DND-41 (cell line): Measurements from ENCODE around the gene SLC17A2.

Experiments used
- ATAC-seq: fragments of 200-7000 bp; cut with Tn5 transposase; 3 replicates; pipeline ENCODE4 v1.9.1; 2021; ENCODE audit warnings: low read depth; ENCODE audit not compliant: insufficient read depth
- DNase-seq: peaks from one replicate; pipeline ENCODE4 v3.0.0-alpha.2; 2020
- H2AFZ ChIP-seq: 2 replicates; pipeline ENCODE4 v1.6.0; 2012; ENCODE audit warnings: low read depth, low read length
- H3K27ac ChIP-seq: 2 replicates; pipeline ENCODE4 v1.5.1; 2012; ENCODE audit warnings: low read length, inconsistent platforms
- H3K27me3 ChIP-seq: fragments of 200-600 bp; sonication (generic); 2 replicates; pipeline ENCODE4 v1.6.0; 2012; ENCODE audit warnings: low read length, mild to moderate bottlenecking, inconsistent platforms; ENCODE audit not compliant: insufficient read depth, poor library complexity
- H3K36me3 ChIP-seq: 2 replicates; pipeline ENCODE4 v1.5.1; 2012; ENCODE audit warnings: low read length, inconsistent platforms; ENCODE audit not compliant: insufficient read depth
- H3K4me1 ChIP-seq: 2 replicates; pipeline ENCODE4 v1.5.1; 2012; ENCODE audit warnings: mild to moderate bottlenecking, low read length; ENCODE audit not compliant: insufficient read depth
- H3K4me2 ChIP-seq: 2 replicates; pipeline ENCODE4 v1.6.0; 2012; ENCODE audit warnings: mild to moderate bottlenecking, moderate library complexity, low read length, inconsistent platforms; ENCODE audit not compliant: insufficient read depth
- H3K4me3 ChIP-seq, 2 experiments: fragments of 200-600 bp in 1 of 2; shearing (Covaris generic) in 1 of 2; 2 replicates each; pipeline ENCODE4 v1.5.1; 2012 to 2016; ENCODE audit warnings: inconsistent platforms in 2 of 2, low read length in 2 of 2, mild to moderate bottlenecking in 2 of 2, low read depth in 1 of 2, moderate library complexity in 1 of 2
- H3K79me2 ChIP-seq: 2 replicates; pipeline ENCODE4 v1.6.0; 2012; ENCODE audit warnings: low read length, inconsistent platforms; ENCODE audit not compliant: insufficient read depth
- H3K9ac ChIP-seq: 2 replicates; pipeline ENCODE4 v1.6.0; 2012; ENCODE audit warnings: low read depth, mild to moderate bottlenecking, inconsistent platforms, low read length, moderate library complexity
- H3K9me3 ChIP-seq: 2 replicates; pipeline ENCODE4 v1.5.1; 2012; ENCODE audit warnings: low read length, moderate library complexity, mild to moderate bottlenecking, inconsistent platforms; ENCODE audit not compliant: insufficient read depth, severe bottlenecking
- H4K20me1 ChIP-seq: 2 replicates; pipeline ENCODE4 v1.6.0; 2012; ENCODE audit warnings: low read length; ENCODE audit not compliant: insufficient read depth
- CTCF ChIP-seq: IDR thresholded peaks from 2 replicates; pipeline ENCODE4 v1.5.1; 2012; ENCODE audit warnings: borderline replicate concordance, low read length, moderate library complexity, mild to moderate bottlenecking; ENCODE audit not compliant: poor library complexity, severe bottlenecking; ENCODE audit errors: extremely low read depth
- EZH2 ChIP-seq: IDR thresholded peaks from 3 replicates; pipeline ENCODE4 v1.6.1; 2012; ENCODE audit warnings: borderline replicate concordance, low read depth, mild to moderate bottlenecking, moderate library complexity, low read length, inconsistent platforms; ENCODE audit not compliant: severe bottlenecking

Gene SLC17A2

GRCh38 chr6:25916330-25916729 lies 14.2 kb downstream of the SLC17A2 start:
- Histone ChIP-seq H3K9me3 (no peaks in the 10 kb centered on the region), H3K4me2 (no peak overlapping the region), H3K4me3 (no peak overlapping the region), H3K9ac (no peak overlapping the region), H3K27ac (no peak overlapping the region), H3K79me2 (no peaks in the 10 kb centered on the region), H2AFZ (no peak overlapping the region), H3K36me3 (no peaks in the 10 kb centered on the region), H4K20me1 (no peaks in the 10 kb centered on the region), H3K27me3 (no peaks in the 10 kb centered on the region), H3K4me1 (no peaks in the 10 kb centered on the region)
- no peak for TF ChIP-seq EZH2
- no peak for TF ChIP-seq CTCF
- DNase-seq (no peak), ATAC-seq (no peak)

GRCh38 chr6:25913741-25914140 lies 16.8 kb downstream of the SLC17A2 start:
- no peaks in the 10 kb centered on the region for H3K79me2 ChIP-seq
- ATAC-seq (no peak), DNase-seq (no peak)
- no peak overlapping the region for H3K27ac ChIP-seq
- no peaks in the 10 kb centered on the region for H3K4me1 ChIP-seq
- H3K9me3 ChIP-seq = no peaks in the 10 kb centered on the region
- no peak overlapping the region for H3K4me2 ChIP-seq
- H3K4me3 ChIP-seq = no peak overlapping the region
- no peak overlapping the region for H2AFZ ChIP-seq
- H3K27me3 ChIP-seq = no peaks in the 10 kb centered on the region
- H3K9ac ChIP-seq = no peak overlapping the region
- H3K36me3 ChIP-seq = no peaks in the 10 kb centered on the region
- TF ChIP-seq CTCF (no peak), EZH2 (no peak)
- no peaks in the 10 kb centered on the region for H4K20me1 ChIP-seq

GRCh38 chr6:25911351-25911750 lies 19.1 kb downstream of the SLC17A2 start:
- ATAC-seq (no peak), DNase-seq (no peak)
- Histone ChIP-seq H3K27ac (no peak overlapping the region), H3K9me3 (no peaks in the 10 kb centered on the region), H4K20me1 (no peaks in the 10 kb centered on the region), H2AFZ (no peak overlapping the region), H3K4me3 (no peak overlapping the region), H3K4me1 (no peaks in the 10 kb centered on the region), H3K4me2 (no peak overlapping the region), H3K9ac (no peak overlapping the region), H3K27me3 (no peaks in the 10 kb centered on the region), H3K36me3 (no peaks in the 10 kb centered on the region), H3K79me2 (no peaks in the 10 kb centered on the region)
- no peak for TF ChIP-seq EZH2
- TF ChIP-seq CTCF = no peak

- no peak for DNase-seq
- H3K36me3 ChIP-seq = no peaks in the 10 kb centered on the region
- no peaks in the 10 kb centered on the region for H3K79me2 ChIP-seq
- H3K9me3 ChIP-seq = no peaks in the 10 kb centered on the region
- TF ChIP-seq CTCF (no peak), EZH2 (no peak)
- H3K4me1 ChIP-seq = no peaks in the 10 kb centered on the region
- no peak overlapping the region for H3K9ac ChIP-seq
- ATAC-seq = no peak
- no peak overlapping the region for H3K27ac ChIP-seq
- no peak overlapping the region for H3K4me3 ChIP-seq
- H2AFZ ChIP-seq = no peak overlapping the region
- no peaks in the 10 kb centered on the region for H4K20me1 ChIP-seq
- no peak overlapping the region for H3K4me2 ChIP-seq
- peaks cover 3% of the 10 kb centered on the region for H3K27me3 ChIP-seq
Observed at GRCh38 chr6:25907475-25908014, 22.9 kb downstream of the SLC17A2 start.
